GM12874 (cell line): ENCODE data around the gene SCN5A.

Experiments used
- CTCF ChIP-seq: IDR thresholded peaks from 2 replicates; pipeline ENCODE4 v1.5.1; 2011; ENCODE audit warnings: low read depth, mild to moderate bottlenecking, control low read depth, low read length, moderate library complexity; ENCODE audit not compliant: insufficient read depth

SCN5A gene

DNA sequence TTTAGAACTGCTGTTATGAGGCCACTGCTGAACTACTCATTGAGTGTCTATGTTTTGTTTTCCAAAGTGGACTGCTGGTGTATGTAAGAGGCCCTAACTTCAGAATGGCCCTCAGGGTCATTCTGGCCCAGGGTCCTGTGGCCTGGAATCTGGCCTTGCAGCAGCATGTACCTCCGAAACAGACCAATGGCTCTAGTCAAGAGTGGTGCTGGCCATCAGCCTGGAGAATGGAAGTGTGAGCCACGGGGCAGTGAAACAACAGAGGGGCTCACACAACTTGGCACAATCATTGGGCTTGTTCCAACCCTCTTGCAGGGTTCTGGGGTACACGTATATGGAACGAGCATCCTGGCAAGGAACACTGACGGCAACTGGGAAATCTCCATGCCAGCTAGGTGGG lies 40.5 kb downstream of the SCN5A start:
- no peak for TF ChIP-seq CTCF

DNA sequence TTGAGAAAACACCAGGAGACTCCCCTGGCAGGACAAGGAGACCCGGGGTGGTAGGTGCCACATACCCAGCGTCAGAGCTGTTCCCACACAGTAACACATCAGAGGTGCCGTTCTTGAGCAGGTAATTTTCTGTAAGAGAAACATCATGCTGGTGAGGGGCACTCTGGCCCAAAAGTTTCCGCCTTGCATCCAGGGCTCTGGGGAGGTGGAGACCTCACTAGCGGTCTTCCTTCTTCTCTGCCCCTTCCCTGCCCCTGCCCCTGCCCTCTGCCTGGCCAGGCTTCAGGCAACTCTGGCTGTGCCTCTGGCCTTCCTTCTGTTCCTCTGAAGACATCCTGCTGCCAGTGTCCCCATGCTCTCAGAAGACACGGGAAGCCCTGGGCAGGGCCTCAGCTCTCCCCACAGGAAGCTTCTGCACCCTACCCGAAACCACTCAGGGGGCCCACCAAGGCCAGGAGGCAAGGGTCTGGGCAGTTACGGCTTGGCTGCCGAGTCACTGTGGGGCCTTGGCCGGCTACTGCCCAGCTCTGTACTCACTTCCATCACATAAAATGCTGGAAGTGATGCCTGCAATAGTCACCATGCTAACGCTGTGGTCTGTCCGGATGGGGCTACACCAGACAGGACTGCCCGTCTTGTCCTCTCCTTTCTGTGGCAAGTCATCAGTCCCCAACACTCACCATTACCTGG lies 41.3 kb downstream of the SCN5A start:
- no peak for TF ChIP-seq CTCF

- TF ChIP-seq CTCF, result no peak
Measured at GRCh38 chr3:38606561-38606960, 42.9 kb downstream of the SCN5A start.

DNA sequence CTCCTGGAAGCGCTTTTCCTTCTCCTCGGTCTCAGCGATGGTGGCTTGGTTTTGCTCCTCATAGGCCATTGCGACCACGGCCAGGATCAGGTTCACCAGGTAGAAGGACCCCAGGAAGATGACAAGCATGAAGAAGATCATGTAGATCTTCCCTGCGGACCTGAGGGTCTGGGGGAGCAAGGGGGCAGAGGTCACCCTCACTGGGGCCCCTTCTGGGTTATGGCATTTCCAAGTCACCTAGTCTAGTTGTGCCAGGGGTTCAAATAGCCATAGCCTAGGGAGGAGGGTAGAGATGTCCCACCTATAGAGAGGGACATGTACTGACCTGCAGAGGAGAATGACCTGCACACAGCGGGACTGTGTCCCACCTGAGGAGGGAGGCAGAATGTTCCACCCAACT lies 43.5 kb downstream of the SCN5A start:
- no peak for TF ChIP-seq CTCF

- no peak for TF ChIP-seq CTCF
Measured at GRCh38 chr3:38604246-38604645, 45.2 kb downstream of the SCN5A start.

DNA sequence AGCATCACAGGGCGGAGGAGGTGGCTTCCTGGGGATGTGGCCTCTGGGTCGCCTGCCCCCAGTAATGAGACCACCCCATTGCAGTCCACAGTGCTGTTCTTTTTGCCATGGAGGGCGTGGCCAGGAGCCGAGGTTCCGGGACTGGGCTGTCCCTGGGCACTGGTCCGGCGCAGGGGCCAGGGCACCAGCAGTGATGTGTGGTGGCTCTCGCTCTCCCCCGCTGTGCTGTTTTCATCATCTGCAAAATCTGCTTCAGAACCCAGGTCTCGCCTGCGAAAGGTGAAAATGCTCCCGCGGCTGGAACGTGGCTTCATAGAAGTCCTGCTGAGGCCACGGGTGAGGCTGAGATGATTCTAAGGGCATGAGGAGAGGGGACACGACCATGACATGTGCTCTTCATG lies 45.8 kb downstream of the SCN5A start:
- TF ChIP-seq CTCF, result no peak

DNA sequence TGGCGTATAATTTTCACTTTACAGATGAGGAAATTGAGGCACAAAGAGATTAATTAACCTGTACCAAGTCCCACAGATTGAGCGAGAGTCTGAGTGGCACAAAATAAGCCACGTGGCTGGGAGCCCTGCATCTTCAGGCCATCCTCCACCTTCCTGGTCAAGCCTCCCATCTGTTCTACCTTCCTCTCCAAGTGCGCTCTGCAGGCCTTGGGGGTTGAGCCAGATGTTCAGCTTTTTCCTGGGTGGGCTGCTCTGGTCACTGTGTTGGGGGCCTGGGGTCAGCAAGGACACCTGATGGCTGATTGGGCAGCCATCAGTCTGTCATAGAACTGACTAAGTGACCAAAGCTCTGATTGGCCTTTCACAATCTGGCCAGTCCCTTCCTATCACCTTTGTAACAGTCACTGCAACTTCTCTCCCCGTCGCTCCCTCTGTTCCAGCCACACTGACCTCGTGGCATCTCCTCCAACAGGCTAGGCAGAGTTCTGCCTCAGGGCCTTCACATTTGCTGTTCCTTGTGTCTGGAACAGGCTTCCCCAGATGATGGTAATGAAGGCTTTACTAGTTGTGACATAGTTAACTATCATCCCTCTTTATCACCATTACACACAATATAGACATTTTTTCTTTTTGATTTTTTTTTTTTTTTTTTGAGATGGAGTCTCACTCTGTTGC lies 46.8 kb downstream of the SCN5A start:
- no peak for TF ChIP-seq CTCF
